Mammary epithelial cell (primary cell): ENCODE results near the gene FBN2.

Experiments used
- CTCF ChIP-seq, 2 donors: IDR thresholded peaks in 1 of 2; conservative IDR thresholded peaks in 1 of 2; 2 replicates each; pipeline ENCODE4 v1.5.1; 2011 to 2012; ENCODE audit warnings: inconsistent platforms in 2 of 2, low read length in 2 of 2, mild to moderate bottlenecking in 2 of 2, control low read depth in 1 of 2, low read depth in 1 of 2; ENCODE audit not compliant: insufficient read depth in 1 of 2; ENCODE audit errors: extremely low read depth in 1 of 2
- EZH2 ChIP-seq: IDR thresholded peaks from 2 replicates; pipeline ENCODE4 v1.6.1; 2012; ENCODE audit warnings: low read length, inconsistent platforms, borderline replicate concordance

- TF ChIP-seq CTCF (conservative IDR thresholded peaks at IDR 0.05 in 1 of 2, IDR thresholded peaks at IDR 0.05 in 1 of 2; ENCODE audit: extremely low read depth in 1 of 2, insufficient read depth in 1 of 2, low read depth in 1 of 2, low read length in 2 of 2) (no peak), EZH2 (no peak)
These were observed 130.1 kb downstream of the FBN2 start for GRCh38 chr5:128407944-128408343.
